ENCODE results near the gene COG5. TPM values are rescaled to one million over a fixed set of nuclear protein-coding genes. Genes with fewer than 3 reads are reported as not detected.
A peak's percentile ranks its signal among the peaks of the same experiment; 100 is the strongest.

The COG5 gene
- total and polyA plus RNA-seq, 9 of the 15 experiments (the other 6 are each of a cell fraction or from before 2014, with no cell fraction given) = 15.3 to 75.1 (median 56.4) TPM

DNA sequence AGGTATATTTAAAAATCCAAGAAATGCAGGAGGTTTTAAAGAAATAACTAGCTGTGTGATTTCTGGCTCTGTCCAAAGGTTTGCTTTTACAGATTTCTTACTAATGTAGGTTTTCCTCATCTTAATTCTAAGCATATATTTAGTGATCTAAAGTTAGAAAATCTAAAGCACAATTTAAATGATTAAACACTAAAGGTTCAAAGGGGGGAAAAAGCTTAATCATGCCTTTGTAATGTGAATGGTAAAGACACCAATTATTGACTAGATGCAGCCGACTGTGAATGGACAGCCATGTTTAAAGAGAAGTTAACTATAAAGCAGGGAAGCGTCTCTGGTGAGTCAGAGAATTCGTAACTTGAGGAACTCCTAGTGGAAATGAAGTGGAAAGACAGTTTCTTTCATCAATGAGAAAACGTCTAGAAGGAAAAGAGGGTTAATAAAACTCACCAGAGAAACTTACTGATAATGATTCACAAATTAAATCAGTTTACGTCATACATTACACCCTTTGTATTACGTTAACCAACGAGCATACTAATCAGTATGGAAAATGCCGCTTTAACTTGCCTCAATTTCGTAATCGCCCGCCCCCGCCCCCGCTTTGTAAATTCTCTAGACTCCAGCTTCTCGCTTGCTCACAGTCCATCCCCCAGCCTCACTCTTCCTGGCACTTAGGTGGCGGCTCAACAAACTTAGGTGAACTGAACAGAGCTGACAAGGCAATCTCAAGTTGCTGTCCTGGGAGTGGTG is 396.1 kb downstream of the COG5 start:
- H3K27me3 ChIP-seq (ENCODE audit: control insufficient read depth in 2 of 2, insufficient read depth in 2 of 2, low read length in 2 of 2) = no peaks in the 10 kb centered on the region
- peaks cover 5 to 16% of the 10 kb centered on the region in 2 experiments for H3K4me1 ChIP-seq (replicated peaks in 1 of 2; ENCODE audit: control insufficient read depth in 2 of 2, insufficient read depth in 2 of 2, low read length in 2 of 2)
- peak; percentile 59 to 89 (median 68) for DNase-seq (ENCODE audit: extremely low read depth in 1 of 4, low spot score in 3 of 4)
- WGBS (ENCODE audit: insufficient coverage, low coverage, missing lambda C conversion rate) = 0% methylated on average over 15 of the region's 15 CpGs
- ChIA-PET CTCF (ENCODE audit: low intra/inter-chr PET ratio) (interaction anchor here (0.6 to 0.9 kb wide), 3 partner anchors 18 to 591 kb away, joined by 3 to 7 read pairs (median 4); no protein-coding TSS in a partner anchor), POLR2A (interaction anchor here (0.6 to 4.3 kb wide), 34 partner anchors 10 to 706 kb away, joined by 3 to 35 read pairs (median 3); partner anchors contain the start of gene CBLL1)
- peak overlapping the region; percentile 100 for H3K4me2 ChIP-seq (ENCODE audit: insufficient read depth, low read length)
- peak overlapping the region; percentile 77 to 89 for H3K9ac ChIP-seq (ENCODE audit: insufficient read depth in 1 of 2, low read depth in 2 of 2, low read length in 2 of 2)
- H2AFZ ChIP-seq (ENCODE audit: low read depth, low read length) = peak overlapping the region; percentile 86
- H3K4me3 ChIP-seq = peak overlapping the region; percentile 74
- no peaks in the 10 kb centered on the region; the same call in 2 of the 3 replicates for H3K36me3 ChIP-seq (ENCODE audit: control insufficient read depth, insufficient read depth, low read length)
- peak overlapping the region; percentile 87 for H3K27ac ChIP-seq (ENCODE audit: extremely low read depth, low read depth, low read length)
- intact Hi-C loops (cut with micrococcal nuclease) (loop anchor here (1.0 to 5.0 kb wide), 6 partner anchors 121 to 505 kb away; partner anchors contain the start of genes CCDC71L and PIK3CG), in situ Hi-C loops (cut with MboI) (no loop called here)
- no peaks in the 10 kb centered on the region; the same call in 1 of the 2 replicates for H4K20me1 ChIP-seq (replicated peaks; ENCODE audit: control insufficient read depth, insufficient read depth, low read length)
- H3K9me3 ChIP-seq (replicated peaks; ENCODE audit: control insufficient read depth, insufficient read depth, low read depth, low read length) = no peaks in the 10 kb centered on the region
- H3K79me2 ChIP-seq (ENCODE audit: control insufficient read depth, insufficient read depth, low read length) = peaks cover 27% of the 10 kb centered on the region
- peak; percentile 15 for ATAC-seq
- peak; percentile 48 for FAIRE-seq
- no peaks in the 10 kb centered on the region for H3K9me1 ChIP-seq (ENCODE audit: control insufficient read depth, insufficient read depth, low read length)
- BruUV-seq (replicated peaks) = TSS peak; percentile 93
- TF ChIP-seq ATF7 (IDR thresholded peaks at IDR 0.05) (peak; percentile 88; the same call in 1 of the 2 replicates), POLR2B (IDR thresholded peaks at IDR 0.05; ENCODE audit: low read depth, partially characterized antibody) (peak; percentile 57), SMARCE1 (IDR thresholded peaks at IDR 0.05) (0 out of 2 replicates have a peak, but pooled peaks have one; percentile 83), ZNF766 (CRISPR knock-in tag; conservative IDR thresholded peaks at IDR 0.05) (no peak), RB1 (IDR thresholded peaks at IDR 0.05; ENCODE audit: low read depth) (peak; percentile 29; the same call in 1 of the 2 replicates), ZNF23 (CRISPR knock-in tag; IDR thresholded peaks at IDR 0.05) (peak; percentile 12; the same call in 1 of the 2 replicates), KAT7 (CRISPR knock-in tag; IDR thresholded peaks at IDR 0.05; ENCODE audit: borderline replicate concordance) (peak; percentile 95; the same call in 1 of the 2 replicates), JUND (IDR thresholded peaks at IDR 0.05; ENCODE audit: borderline replicate concordance, low read depth, low read length) (peak; percentile 86), JUND (tag; IDR thresholded peaks at IDR 0.05; ENCODE audit: borderline replicate concordance, low read depth, low read length) (peak; percentile 85), ZSCAN29 (IDR thresholded peaks at IDR 0.05) (peak; percentile 46), C11orf30 (IDR thresholded peaks at IDR 0.05; ENCODE audit: low read depth) (peak; percentile 46; the same call in 1 of the 2 replicates), STAT6 (CRISPR knock-in tag; IDR thresholded peaks at IDR 0.05) (no peak), ZNF740 (CRISPR knock-in tag; IDR thresholded peaks at IDR 0.05) (no peak), ZNF740 (tag; IDR thresholded peaks at IDR 0.05) (no peak), NONO (IDR thresholded peaks at IDR 0.05; ENCODE audit: low read depth in 2 of 2, low read length in 1 of 2) (peak; percentile 0 to 19; a peak in 1 of 4 replicates), JUNB (CRISPR knock-in tag; conservative IDR thresholded peaks at IDR 0.05) (peak; percentile 54; the same call in 1 of the 2 replicates)
- TF ChIP-seq, protein P1, sequence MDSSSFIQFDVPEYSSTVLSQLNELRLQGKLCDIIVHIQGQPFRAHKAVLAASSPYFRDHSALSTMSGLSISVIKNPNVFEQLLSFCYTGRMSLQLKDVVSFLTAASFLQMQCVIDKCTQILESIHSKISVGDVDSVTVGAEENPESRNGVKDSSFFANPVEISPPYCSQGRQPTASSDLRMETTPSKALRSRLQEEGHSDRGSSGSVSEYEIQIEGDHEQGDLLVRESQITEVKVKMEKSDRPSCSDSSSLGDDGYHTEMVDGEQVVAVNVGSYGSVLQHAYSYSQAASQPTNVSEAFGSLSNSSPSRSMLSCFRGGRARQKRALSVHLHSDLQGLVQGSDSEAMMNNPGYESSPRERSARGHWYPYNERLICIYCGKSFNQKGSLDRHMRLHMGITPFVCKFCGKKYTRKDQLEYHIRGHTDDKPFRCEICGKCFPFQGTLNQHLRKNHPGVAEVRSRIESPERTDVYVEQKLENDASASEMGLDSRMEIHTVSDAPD (CRISPR knock-in tag; IDR thresholded peaks at IDR 0.05) = no peak
